ENCODE measurements around the gene RND3. TPM values are rescaled to one million over a fixed set of nuclear protein-coding genes. Genes with fewer than 3 reads are reported as not detected.

The RND3 gene
- polyA plus RNA-seq, 1 experiment: 255 TPM

DNA sequence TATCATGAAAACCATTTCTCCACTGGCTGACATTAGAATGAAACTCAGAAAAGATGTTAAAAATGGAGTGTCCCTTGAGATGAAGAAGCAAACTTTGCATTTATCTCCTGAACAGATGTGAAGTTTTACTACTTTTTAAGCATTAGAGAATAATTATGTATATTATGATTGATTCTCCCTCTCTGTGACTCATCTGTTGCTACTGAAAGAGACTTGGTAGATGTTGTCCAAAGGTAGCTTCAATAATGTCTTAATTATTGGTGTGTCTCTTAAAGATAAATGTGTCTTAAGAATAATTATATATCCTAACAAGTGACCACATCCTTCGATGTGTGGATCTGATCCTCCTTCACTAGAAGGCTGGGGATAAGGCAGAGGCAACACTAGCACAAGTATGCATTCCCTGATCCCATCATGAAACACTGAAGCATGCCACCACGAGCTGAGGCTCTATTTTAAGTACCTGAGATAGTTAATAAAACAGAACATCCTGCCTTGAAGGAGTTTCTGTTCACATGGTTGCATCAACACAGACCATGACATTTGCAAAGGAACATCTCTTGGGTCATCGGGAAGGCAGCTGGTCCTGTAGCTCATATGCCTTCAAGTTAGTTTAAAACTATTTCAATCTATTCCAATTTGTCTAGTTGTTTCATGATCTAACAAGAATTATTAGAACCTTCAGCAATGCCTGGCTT lies 15.5 kb downstream of the RND3 start:
- CTCF ChIA-PET: no interaction called here
- TF ChIP-seq, protein P1, sequence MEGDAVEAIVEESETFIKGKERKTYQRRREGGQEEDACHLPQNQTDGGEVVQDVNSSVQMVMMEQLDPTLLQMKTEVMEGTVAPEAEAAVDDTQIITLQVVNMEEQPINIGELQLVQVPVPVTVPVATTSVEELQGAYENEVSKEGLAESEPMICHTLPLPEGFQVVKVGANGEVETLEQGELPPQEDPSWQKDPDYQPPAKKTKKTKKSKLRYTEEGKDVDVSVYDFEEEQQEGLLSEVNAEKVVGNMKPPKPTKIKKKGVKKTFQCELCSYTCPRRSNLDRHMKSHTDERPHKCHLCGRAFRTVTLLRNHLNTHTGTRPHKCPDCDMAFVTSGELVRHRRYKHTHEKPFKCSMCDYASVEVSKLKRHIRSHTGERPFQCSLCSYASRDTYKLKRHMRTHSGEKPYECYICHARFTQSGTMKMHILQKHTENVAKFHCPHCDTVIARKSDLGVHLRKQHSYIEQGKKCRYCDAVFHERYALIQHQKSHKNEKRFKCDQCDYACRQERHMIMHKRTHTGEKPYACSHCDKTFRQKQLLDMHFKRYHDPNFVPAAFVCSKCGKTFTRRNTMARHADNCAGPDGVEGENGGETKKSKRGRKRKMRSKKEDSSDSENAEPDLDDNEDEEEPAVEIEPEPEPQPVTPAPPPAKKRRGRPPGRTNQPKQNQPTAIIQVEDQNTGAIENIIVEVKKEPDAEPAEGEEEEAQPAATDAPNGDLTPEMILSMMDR (IDR thresholded peaks at IDR 0.05; ENCODE audit: insufficient read depth, low read depth, low read length): no peak
- Histone ChIP-seq H3K4me3 (ENCODE audit: low read depth, low read length) (no peak overlapping the region), H3K27me3 (ENCODE audit: control insufficient read depth, insufficient read depth, low read length) (no peaks in the 10 kb centered on the region), H3K36me3 (ENCODE audit: control insufficient read depth, insufficient read depth, low read length) (peaks cover 18% of the 10 kb centered on the region)
- DNase-seq (ENCODE audit: low read depth): no peak
- POLR2A ChIA-PET: interaction anchor here (0.6 to 0.7 kb wide), 4 partner anchors 13 to 206 kb away, joined by 3 to 5 read pairs (median 4); no protein-coding TSS in a partner anchor

DNA sequence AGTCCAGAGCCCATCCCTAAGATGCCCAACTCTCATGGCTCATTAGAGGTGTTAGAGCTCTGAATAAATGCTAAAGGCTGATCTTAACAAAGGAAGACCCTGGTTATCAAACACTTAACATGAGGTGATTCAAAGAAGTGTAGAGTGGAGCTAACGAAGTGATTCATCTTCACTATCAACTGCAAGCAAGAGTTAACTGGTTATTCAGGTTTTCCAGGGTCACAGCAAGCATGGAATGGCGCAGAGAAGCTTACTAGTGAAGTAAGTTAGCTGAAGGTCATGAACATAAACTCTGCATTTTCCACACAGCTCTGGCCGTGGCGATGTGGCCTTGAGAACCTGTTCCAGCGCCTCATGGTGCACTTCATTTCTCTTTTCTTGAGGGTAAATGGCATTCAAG lies 17.0 kb downstream of the RND3 start:
- POLR2A ChIA-PET: interaction anchor here (0.6 kb wide), 1 partner anchor 215 kb away, joined by 5 read pairs; no protein-coding TSS in a partner anchor
- Histone ChIP-seq H3K27me3 (ENCODE audit: control insufficient read depth, insufficient read depth, low read length) (no peaks in the 10 kb centered on the region), H3K4me3 (ENCODE audit: low read depth, low read length) (no peak overlapping the region), H3K36me3 (ENCODE audit: control insufficient read depth, insufficient read depth, low read length) (peaks cover 18% of the 10 kb centered on the region)
- no peak for DNase-seq (ENCODE audit: low read depth)
- CTCF ChIA-PET: no interaction called here
- TF ChIP-seq, protein P1 (IDR thresholded peaks at IDR 0.05; ENCODE audit: insufficient read depth, low read depth, low read length): no peak

DNA sequence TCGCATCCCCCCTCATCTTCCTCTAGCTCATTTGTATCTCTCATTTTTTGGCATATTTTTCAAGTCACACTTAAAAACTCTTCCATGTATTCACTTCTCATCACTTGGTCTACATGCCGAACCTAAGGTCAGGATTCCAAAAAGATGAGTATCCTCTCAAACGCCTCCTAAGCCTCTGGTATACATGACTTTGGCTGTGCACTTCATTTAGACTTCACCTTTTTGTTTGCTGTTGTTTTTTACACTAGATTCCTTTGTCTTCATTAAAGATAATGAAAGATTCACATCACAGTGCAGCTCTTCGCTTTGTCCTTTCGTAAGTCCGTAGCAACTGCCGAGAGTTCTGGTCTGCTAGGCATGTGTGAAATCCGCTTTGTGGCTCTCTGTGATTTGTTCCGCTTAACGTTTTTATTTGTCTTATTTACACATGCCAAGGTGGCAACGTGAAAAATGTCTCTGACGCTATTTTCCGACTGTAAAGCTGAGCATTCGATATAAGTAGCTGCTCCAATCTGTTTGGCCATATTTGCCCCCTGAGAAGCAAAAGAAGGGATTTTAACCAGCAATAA lies 17.7 kb downstream of the RND3 start:
- no peak for DNase-seq (ENCODE audit: low read depth)
- POLR2A ChIA-PET: interaction anchor here (0.6 kb wide), 1 partner anchor 214 kb away, joined by 5 read pairs; no protein-coding TSS in a partner anchor
- Histone ChIP-seq H3K36me3 (ENCODE audit: control insufficient read depth, insufficient read depth, low read length) (peaks cover 16% of the 10 kb centered on the region), H3K4me3 (ENCODE audit: low read depth, low read length) (no peak overlapping the region), H3K27me3 (ENCODE audit: control insufficient read depth, insufficient read depth, low read length) (no peaks in the 10 kb centered on the region)
- TF ChIP-seq, protein P1 (IDR thresholded peaks at IDR 0.05; ENCODE audit: insufficient read depth, low read depth, low read length): no peak
- CTCF ChIA-PET: interaction anchor here (0.5 to 1.4 kb wide), 2 partner anchors 50 to 872 kb away, joined by 3 to 4 read pairs; no protein-coding TSS in a partner anchor

DNA sequence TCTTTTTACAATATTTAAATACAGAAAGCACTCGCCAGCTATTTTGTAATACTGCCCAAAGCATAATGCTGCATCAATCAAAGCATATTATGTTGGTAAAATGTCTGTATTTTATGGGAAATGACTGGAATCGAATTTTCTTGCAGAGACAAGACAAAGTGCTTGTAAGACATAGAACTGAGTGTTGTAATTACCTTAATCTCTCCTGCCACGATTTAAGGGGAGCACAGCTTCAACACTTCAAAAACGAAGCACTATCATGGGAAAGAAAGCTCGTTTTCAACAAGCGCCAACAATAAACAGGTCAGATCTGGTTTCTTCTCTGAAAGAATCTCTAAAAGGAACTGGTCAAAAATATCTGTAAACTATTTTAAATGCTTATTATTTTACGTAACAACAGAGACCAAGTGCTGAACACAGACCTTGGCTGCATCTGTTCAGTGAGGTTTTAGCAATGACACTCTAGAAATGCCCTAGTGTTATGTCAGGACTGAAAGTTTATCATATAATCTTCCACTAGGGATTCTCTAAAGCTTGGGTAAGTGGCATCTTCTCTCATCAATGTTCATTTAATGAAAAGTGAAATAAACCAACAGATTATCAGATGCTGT lies 19.0 kb downstream of the RND3 start:
- TF ChIP-seq, protein P1 (IDR thresholded peaks at IDR 0.05; ENCODE audit: insufficient read depth, low read depth, low read length): no peak
- CTCF ChIA-PET: interaction anchor here (1.4 kb wide), 1 partner anchor 870 kb away, joined by 4 read pairs; no protein-coding TSS in a partner anchor
- Histone ChIP-seq H3K36me3 (ENCODE audit: control insufficient read depth, insufficient read depth, low read length) (peaks cover 10% of the 10 kb centered on the region), H3K27me3 (ENCODE audit: control insufficient read depth, insufficient read depth, low read length) (no peaks in the 10 kb centered on the region), H3K4me3 (ENCODE audit: low read depth, low read length) (no peak overlapping the region)
- no peak for DNase-seq (ENCODE audit: low read depth)
- POLR2A ChIA-PET: interaction anchor here (0.6 to 0.9 kb wide), 2 partner anchors 8 to 1464 kb away, joined by 3 read pairs; no protein-coding TSS in a partner anchor

DNA sequence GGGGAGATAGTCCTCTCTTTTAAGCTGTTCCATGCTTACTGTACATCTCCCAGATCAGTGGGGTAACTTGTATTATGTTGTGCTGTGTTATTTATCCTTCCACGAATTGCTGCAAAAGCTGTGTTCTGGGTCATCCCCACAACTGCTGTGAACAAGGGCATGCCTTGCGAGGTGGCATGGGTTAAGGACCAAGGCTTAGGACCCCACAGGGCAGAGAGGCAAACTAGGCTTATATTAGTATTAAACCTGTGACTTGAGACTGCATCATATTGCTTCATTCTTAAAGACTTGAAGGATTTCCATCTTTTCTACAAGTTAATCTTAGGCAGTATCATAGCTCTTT lies 19.9 kb downstream of the RND3 start:
- peaks cover 10% of the 10 kb centered on the region for H3K36me3 ChIP-seq (ENCODE audit: control insufficient read depth, insufficient read depth, low read length)
- no peaks in the 10 kb centered on the region for H3K27me3 ChIP-seq (ENCODE audit: control insufficient read depth, insufficient read depth, low read length)
- TF ChIP-seq, protein P1 (IDR thresholded peaks at IDR 0.05; ENCODE audit: insufficient read depth, low read depth, low read length): no peak
- ChIA-PET CTCF (interaction anchor here (0.7 kb wide), 1 partner anchor 871 kb away, joined by 3 read pairs; no protein-coding TSS in a partner anchor), POLR2A (interaction anchor here (0.6 to 0.9 kb wide), 4 partner anchors 9 to 1463 kb away, joined by 3 to 4 read pairs (median 3); no protein-coding TSS in a partner anchor)
- no peak for DNase-seq (ENCODE audit: low read depth)
- no peak overlapping the region for H3K4me3 ChIP-seq (ENCODE audit: low read depth, low read length)

All from BJ (cell line).